Ramos (cell line): ENCODE measurements around the gene EIF2AK3.
"Not testable (repeated sequence)": the region's sequence is repeated elsewhere in the genome, so short reads cannot be mapped to it uniquely, and the experiment has no call there.

ENCODE experiments used
- in situ Hi-C: fragments of 300-500 bp; cut with MboI; formaldehyde crosslinking; loops from one replicate; pipeline ENCODE4 v1.14.3; 2022; ENCODE audit warnings: low sequenced_read_pairs; ENCODE audit not compliant: unreplicated experiment

EIF2AK3 gene

GRCh38 chr2:88638123-88638650, 10.9 kb upstream of the EIF2AK3 start:
- in situ Hi-C loops: no loop called here

DNA sequence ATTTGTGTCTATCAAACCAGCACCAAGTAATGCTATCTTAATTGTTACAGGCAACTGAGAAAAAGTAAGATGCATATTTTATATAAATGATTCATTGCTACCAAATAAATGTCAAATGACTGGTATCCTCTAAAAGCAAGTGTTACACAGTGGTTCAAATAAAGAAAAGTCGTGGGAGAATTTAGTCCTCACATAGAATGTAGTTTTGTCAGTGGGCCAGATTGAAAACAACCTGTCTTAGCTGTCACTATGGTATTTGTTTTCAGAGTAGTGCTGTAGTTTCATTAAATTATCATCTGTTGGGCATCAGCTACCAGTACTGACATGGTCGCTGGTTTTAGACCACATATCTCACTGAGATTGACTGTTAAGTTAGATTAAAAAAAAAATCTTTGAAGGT, 10.2 kb upstream of the EIF2AK3 start:
- in situ Hi-C loops: no loop called here

DNA sequence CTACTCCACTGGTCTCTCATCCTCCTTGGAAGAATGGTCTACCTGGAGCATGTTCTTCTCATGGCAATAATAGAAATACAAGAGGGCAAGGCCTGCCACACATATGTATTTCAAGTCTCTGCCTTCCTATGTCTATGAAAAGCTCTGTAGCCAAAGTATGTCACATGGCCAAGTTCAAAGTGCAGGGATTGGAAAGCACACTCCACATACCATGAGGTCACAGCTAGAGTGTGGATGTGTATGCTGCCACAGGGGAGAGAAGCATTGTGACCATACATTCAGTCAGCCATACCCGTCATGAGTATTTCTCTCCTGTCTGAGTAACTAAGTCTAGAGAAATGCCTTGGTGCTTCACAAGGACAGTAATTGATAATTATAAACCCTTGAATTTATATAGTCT, 8.8 kb upstream of the EIF2AK3 start:
- in situ Hi-C loops: no loop called here

GRCh38 chr2:88632569-88632968, 5.3 kb upstream of the EIF2AK3 start:
- in situ Hi-C loops: no loop called here

DNA sequence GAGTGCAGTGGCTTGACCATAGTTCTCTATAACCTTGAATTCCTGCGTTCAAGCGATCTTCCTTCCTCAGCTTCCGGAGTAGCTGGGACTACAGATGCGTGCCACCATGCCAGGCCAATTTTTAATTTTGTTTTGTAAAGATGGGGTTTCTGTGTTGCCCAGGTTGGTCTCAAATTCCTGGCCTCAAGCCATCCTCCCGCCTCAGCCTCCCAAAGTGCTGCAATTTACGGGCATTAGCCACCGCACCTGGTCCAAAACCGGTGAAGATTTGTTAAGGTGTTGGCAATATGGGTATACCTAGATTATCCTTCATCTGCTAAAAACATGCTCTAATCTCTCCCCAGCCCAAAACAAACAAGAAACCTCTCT, 1.3 kb upstream of the EIF2AK3 start:
- in situ Hi-C loops: no loop called here

GRCh38 chr2:88627856-88628570, 749 bp upstream of the EIF2AK3 start:
- in situ Hi-C loops: no loop called here

- in situ Hi-C loops: no loop called here
These were observed 851 bp downstream of the EIF2AK3 start for GRCh38 chr2:88626171-88627054.

GRCh38 chr2:88624477-88624876, 2.8 kb downstream of the EIF2AK3 start:
- in situ Hi-C loops: no loop called here

DNA sequence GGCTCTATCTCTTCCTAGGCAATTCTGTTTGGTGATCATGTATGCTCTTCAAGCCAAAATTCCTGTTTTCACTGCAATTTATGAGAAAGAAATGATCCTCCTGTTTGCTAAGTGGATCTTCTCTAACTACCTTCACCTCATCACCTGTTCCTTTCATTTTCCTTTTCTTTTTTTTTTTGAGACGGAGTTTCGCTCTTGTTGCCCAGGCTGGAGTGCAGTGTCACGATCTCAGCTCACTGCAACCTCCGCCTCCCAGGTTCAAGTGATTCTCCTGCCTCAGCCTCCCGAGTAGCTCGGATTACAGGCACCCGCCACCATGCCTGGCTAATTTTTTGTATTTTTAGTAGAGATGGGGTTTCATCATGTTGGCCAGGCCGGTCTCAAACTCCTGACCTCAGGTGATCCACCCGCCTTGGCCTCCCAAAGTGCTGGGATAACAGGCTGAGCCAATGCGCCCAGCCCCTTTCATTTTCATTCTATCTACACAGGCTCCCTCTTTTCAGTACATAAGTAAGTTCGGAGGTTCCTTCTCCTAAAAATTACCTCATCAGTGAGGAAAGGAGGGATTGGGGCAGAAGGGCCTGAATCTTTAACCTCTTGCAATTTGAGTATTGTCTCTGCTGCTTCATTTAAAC, 3.3 kb downstream of the EIF2AK3 start:
- in situ Hi-C loops: not testable (repeated sequence)

DNA sequence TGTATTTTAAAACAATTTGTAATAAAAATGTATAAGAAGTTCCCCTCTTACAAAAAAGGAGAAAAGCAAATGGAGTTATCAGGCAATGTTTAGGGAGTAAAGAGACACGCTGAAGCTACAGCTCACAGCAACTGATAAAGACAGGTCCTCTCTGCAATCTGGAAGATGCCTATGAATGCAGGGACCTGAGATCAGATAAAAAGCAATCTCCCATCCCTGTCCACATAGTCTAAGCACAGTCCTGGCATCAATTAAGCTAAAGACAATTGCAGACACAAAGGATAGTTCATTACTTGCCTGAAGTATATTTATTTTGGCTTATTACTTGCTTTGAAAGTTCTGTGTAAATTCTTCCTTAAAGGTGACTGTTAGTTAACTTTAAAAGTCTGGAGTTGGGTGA, 5.0 kb downstream of the EIF2AK3 start:
- in situ Hi-C loops: no loop called here

DNA sequence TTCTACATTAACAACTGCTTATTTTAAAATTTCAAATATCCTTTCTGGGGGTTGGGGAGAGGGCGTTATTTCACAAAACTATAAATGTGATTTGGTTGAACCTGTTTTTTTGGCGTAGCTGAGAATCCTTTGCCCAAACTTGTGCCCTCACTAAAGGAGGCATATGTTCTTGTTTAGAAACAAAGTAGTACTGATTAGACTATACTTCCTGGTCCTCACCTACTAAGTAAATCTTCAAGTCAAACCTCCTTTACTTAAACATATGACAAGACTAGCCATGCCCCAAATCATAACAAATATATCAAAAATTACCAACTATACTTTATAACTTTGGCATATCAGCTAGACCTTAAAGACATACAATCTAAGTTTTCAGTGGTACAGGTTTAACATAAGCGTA, 5.8 kb downstream of the EIF2AK3 start:
- in situ Hi-C loops: no loop called here

DNA sequence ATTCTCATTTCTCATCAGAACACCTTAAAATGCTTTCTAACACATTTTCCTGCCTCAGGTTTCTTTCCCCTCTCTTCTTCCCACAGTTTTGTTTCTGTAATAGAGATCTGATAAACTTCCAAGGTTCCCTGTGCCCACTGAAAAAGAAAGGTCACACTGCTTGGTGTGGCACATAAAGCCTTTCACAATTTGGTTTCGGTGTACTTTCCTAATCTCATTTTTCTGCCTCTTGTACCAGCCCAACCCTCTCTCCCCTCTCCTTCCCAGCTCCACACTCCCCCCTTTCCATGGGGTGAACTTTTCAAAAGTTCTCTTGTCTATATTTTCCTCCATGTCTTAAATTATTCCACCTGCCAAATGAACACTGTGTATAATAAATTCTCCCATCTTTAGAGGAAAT, 7.2 kb downstream of the EIF2AK3 start:
- in situ Hi-C loops: no loop called here

DNA sequence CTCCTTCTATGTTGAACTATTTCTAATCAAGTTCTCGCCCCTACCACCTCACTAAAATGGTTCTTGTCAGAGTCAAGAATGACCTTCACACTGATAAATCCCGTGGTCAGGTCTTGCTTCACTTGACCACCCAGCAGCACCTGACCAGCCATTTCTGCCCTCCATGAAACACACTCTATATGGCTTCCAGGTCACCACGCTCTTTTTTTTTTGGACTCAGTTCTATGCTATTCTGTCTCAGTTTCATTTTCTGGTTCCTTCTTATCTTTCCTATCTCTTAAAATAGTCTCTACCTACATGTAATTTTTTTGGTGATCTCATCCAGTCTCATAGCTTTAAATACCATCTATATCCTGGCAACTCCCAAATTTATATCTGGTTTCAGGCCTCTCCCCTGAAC, 11.4 kb downstream of the EIF2AK3 start:
- in situ Hi-C loops: no loop called here

- in situ Hi-C loops: no loop called here
These were observed 12.6 kb downstream of the EIF2AK3 start for GRCh38 chr2:88614497-88615157.

DNA sequence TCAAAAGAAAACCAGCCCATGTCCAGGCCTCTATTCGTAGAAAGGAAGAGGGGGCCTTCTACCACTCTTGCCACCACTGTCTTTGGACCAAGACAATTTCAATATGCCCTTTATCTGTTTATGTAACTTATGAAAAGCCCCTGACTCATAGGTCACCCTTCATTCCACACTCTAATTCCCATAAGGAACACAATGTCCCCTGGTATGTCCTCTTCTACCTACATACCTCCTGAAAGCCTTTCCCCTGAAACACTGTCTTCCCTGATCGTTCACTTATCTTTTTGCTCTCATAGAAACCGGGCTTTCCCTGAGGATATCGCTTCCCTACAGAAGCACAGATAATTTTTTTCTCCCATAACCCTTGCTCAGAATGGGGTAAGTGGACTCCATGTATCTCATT, 13.3 kb downstream of the EIF2AK3 start:
- in situ Hi-C loops: no loop called here

DNA sequence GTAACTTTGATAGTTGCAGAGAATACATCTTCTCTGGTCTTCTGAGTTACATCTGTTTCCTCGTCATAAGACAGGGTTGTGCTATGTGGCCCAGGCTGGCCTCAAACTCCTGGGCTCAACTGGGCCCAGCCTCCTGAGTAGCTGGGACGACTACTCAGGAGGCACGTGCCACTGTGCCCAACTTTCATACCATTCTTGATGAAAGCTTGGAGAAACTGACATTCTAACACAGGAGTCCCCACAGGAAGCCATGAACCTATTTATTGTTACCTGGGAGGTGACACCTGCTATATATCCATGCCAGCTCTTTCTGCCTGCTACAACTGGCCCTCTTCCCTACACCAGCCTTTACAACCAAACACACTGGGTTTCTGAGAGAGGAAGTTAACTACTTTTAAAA, 19.1 kb downstream of the EIF2AK3 start:
- in situ Hi-C loops: loop anchor here (5.0 kb wide), 1 partner anchor 144 kb away; no protein-coding TSS in a partner anchor

DNA sequence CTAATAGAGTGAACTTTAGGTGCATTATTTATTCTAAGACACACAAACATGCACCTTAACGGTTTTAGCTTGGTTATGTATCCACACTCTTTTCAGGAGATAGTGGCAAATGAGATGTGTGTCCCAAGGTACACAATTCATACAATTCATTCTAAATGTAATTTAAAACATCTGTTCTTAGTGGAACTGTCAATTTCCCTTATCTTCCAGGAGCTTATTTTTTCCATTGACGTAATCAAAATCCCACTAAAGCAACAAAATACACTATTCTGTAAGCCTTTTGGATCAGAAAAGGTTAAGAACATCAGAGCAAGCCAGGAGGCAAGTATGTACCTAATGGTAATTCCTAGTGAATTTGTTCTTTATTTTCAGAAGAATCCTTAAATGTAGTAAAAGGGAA, 19.8 kb downstream of the EIF2AK3 start:
- in situ Hi-C loops: loop anchor here (5.0 kb wide), 1 partner anchor 145 kb away; no protein-coding TSS in a partner anchor

DNA sequence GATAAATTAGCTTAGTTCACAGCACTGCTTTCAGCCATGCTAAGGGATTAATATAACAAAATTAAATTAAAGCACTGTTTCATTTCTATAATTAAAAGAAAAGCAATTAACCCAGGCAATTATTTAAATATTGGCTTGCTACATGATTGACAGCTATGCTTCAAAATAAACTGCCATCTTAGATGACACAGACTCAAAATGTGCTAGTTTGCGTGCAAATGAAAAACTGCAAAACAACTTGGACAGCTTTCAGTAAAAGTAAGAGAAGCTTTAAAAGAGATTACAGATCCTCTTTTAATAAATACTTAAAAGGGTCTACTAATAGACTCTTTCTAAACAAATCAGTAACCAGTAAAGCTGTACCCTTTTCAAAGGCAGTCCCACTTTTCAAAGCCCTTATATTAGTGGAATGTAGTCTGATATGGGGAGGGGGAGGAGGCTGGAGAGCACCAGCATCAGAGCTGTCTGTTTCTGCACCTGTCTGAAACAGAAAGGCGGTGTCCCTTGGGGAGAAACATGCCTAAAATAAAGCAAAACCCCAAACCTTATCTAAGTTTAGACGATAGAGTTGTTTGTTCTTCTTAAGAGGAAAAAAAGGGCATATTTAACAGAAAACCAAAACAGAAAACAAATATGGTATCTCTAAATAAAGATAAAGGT, 20.8 kb downstream of the EIF2AK3 start:
- in situ Hi-C loops: loop anchor here (5.0 kb wide), 1 partner anchor 146 kb away; no protein-coding TSS in a partner anchor

- in situ Hi-C loops: no loop called here
These were observed 24.1 kb downstream of the EIF2AK3 start for GRCh38 chr2:88603146-88603545.

GRCh38 chr2:88602022-88602421, 25.2 kb downstream of the EIF2AK3 start:
- in situ Hi-C loops: no loop called here
